ENCODE measurements around the gene TMEM186.
"Not testable (repeated sequence)": the region's sequence is repeated elsewhere in the genome, so short reads cannot be mapped to it uniquely, and the experiment has no call there.

The TMEM186 gene

DNA sequence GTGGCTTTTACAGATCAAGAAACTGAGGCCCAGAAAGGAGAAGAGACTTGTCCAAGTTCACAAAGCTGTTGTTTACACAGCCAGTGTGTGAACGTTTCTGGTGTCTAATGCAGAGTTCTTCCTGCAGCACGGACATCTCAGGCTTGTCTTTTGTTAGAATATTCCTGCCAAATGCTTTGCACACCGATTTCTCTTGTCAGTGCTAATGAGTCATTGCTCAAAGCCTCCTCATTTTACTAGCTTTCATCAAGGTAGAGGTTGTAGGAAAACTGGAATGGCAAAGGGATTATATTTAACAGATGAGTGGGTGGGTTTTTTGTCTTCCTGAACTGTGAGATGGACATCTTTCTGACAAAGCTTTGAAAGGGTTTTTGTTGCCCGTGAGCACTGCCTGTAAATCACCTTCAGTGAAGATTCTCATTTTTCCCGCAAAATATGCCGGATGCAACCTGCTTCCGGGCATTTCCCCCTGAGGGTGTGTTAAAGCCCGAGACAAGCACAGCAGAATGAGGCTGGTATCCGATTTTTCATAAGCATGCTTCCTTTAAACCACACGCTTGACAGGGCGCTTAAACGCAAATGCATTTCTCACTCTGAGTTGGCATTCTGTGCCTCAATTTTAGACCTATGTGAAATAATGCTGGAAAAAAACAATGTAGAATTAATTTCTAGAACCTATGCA, 14.9 kb upstream of the TMEM186 start:
- no peak for DNase-seq (ENCODE audit: low read depth)

DNA sequence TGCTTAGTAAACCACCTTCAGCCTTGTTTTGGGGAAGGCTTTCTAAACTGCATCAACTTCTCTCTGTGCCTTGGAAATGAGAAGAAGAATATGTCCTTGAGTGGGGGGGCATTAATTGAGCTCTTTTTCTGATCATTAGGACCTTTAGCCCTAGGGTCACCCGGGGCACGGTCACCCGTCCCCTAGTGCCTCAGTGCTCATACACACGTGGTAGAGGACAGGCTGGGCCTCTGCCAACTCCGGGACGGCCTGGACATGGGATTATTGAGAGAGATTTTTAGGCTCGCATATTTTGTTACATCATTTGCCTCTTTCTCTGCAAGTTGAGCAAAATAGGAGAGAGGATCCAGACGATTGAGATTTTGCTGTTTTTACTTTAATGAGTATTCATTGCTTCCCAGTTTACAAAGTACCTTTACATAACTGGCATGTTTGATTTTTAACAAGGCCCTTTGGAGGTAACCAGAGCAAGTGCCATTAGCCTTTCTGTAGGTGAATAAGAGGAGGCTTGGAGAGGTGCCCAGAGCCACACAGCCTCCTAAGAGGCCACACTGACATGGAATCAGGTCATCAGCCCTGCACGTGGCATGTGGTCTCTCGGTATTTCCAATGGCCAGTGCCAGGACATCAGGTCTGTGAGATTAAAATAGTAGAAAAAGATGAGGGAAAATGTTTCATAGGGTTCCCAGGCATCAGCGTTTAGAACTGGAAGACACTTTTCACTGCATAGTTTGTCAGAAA, 11.3 kb upstream of the TMEM186 start:
- no peak for DNase-seq (ENCODE audit: low read depth)

DNA sequence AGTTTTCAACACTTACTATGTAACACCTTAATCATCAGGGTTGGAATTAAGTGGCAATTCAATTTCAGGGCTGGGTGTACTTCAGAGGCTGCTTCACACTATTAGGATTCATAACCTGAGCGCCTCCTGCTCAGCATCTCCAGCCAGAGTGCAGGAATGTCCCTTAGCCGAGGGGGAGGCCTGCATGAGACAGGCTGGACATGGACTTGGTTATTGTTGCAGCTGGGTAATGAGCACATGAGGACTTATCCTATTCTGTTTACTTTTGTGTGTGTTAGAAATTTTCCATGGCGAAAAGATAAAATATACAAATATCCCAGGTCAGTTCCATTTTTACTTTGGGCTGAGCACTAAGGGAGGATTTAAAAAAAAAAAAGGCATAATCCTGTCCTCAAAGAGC, 10.6 kb upstream of the TMEM186 start:
- no peak for DNase-seq (ENCODE audit: low read depth)

DNA sequence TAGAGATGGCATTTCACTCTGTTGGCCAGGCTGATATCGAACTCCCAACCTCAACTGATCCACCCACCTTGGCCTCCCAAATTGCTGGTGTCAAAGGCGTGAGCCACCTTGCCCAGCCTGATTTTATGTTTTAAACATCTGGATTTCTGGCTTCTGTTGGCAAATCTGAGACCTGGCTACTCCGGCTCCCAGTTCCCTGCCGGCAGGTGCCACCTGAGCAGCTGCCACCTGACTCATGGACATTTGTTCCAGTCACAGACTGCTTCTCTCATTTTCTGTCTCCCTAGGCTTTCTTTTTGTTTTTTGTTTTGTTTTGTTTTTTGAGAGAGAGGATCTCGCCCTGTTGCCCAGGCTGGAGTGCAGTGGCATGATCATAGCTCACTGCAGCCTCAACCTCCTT, 9.8 kb upstream of the TMEM186 start:
- no peak for DNase-seq (ENCODE audit: low read depth)

DNA sequence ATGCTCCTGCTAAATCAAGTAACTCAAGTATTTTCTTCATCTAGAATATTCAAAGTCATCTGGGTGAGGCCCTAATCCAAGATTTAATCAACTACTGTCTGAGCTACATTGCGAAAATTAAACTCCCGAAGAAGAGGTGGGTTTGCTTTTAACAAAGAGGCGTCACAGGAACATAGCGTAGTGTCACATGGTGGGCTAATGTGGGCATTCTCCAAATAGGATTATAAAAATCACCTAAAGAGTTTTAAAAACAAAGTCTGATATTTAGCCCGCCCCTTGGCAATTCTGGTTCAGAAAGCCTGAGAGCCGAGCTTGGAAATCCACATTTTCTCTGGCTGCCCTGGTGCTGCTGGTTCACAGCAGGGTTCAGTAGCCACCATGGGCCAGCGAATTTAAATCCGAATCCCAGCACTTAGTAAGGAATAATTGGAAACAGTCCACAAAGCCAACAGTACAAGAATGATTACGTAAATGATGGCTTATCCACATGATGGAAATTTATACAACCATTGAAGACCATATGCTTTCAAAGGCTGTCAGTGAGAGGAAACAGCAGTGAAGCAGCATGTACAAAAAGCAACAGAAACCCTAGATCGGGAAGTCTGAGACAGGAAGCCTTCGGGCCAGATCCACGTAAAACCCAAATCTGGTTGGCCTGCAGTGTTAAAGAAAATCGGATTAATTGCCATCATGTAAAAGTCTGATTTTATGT, 9.0 kb upstream of the TMEM186 start:
- no peak for DNase-seq (ENCODE audit: low read depth)

DNA sequence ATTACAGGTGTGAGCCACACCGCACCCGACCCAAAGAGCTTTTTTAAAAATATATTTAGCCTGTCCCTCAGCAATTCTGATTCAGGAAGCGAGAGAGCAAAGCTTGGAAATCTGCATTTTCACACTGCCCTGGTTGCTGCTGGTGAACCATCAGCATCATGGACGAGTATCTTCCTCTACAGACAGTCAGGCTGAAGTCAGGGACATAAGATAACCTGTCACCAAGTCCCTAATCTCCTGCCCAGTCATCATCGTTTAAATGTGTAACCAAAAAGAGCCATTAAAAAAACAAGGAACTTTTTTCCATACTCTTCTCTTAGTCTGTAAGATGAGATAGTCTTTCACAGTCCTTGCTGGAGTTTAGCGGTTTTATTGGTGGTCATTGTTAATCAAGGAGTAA, 6.9 kb upstream of the TMEM186 start:
- DNase-seq (ENCODE audit: low read depth), result no peak

DNA sequence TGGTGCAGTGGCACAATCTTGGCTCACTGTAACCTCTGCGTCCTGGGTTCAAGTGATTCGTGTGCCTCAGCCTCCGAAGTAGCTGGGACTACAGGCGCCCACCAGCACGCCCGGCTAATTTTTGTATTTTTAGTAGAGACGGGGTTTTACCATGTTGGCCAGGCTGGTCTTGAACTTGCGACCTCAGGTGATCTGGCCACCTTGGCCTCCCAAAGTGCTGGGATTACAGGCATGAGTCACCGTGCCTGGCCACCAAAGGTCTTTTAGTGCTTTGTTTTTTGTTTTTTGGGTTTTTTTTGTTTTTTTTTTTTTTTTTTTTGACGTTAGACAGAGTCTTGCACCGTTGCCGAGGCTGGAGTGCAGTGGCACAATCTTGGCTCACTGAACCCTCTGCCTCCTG, 6.3 kb upstream of the TMEM186 start:
- DNase-seq (ENCODE audit: low read depth), result not testable (repeated sequence)

DNA sequence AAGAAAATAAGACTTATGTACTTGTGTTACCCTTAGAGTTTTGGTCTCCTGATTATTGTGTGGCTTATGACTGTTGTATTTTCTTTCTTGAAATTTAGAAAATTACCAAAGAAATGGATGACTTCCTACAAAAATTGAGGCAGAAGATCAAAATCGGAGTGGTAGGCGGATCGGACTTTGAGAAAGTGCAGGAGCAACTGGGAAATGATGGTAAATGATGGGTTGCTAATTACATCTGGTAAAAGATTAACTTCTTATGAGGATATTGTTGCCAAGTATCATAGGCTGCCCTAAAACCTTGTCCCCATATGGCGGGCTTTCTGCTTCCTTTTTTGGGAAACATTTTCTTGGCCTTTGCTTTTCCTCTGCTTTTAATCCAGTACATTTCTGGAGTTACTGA, 4.3 kb upstream of the TMEM186 start:
- no peak for DNase-seq (ENCODE audit: low read depth)

DNA sequence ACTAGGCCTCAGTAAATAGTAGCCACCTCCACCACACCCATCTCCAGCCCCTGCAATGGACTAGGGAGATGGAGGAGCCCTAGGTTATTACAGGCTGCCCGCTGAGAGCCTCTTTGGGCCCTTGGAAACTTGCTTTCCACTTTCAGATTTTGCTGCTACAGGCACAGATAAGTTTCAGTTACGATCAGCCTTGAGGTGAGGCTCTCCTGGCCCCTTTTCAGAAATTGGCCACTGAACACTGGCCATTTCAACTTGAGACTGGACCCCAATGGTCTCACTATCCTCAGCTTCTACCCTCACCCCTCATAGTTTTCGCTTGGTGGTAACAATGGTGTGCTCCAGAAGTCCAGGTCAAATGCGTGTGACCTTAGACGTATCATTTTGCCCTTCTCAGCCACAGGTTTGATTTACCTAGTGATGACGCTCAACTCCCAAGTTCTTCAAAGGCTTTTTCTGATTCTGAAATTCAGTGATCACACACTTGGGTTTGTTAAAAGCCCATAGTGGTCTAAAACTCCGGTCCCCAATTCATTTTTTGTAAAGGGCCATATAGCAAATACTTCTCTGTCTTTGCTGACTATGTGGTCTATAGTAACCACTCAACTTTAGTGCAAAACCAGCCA, 1.2 kb upstream of the TMEM186 start:
- no peak for DNase-seq (ENCODE audit: low read depth)

DNA sequence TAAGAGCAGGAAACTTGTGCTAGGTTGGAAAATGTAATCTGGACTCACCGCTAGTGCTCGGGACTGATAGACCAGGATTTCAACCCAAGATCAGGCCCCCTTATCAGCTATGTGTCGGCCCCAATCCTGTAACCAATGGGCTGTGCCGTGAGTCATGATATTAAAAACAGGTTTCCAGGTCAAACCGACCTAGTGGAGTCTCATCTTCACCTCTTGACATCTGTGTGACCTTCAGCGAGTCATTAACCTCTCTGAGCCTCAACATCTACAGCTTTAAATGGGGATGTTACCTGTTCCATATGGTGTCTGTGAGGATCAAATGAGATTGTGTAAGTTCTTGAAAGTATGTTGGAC, 712 bp upstream of the TMEM186 start:
- no peak for DNase-seq (ENCODE audit: low read depth)

DNA sequence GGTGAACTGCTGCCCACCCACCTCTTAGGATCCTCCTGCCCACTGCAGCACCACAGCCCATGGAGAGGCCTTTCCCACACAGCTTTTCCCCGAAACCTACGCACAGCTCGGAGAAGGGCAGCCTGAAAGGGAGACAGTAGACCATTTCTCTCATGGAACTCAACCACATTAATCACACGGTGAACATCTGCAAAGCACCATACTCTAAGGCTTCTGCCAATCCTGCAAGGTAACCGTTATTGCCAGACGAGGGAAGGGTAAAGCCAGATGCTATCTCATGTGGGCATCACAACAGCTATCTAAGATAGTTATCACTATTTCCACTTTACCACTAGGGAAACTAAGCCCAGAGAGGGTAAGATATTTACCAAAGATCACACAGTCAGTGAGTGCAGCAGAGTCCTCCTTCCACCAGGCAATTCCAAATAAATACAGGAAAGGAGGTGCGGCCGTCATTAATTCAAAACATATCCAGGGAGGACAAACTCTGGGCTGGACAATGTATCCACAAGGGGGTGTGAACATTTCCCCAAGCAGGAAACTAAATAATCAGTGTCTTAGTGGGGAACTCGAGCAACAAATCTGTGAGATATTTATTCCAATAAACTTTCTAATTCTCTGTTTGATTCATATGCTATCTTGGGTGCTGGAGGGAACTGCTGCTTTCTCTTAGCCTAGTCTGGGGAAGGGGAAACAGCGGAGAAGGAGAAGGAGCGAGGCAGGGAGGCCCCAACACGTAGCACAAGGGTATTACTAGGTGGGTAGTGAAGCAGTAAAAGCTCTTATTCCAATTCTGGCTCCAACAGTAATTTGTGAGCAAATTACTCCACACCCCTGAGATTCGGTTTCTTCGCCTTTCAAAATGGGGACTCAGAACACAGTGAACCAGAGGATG, 723 bp downstream of the TMEM186 start:
- no peak for DNase-seq (ENCODE audit: low read depth)

DNA sequence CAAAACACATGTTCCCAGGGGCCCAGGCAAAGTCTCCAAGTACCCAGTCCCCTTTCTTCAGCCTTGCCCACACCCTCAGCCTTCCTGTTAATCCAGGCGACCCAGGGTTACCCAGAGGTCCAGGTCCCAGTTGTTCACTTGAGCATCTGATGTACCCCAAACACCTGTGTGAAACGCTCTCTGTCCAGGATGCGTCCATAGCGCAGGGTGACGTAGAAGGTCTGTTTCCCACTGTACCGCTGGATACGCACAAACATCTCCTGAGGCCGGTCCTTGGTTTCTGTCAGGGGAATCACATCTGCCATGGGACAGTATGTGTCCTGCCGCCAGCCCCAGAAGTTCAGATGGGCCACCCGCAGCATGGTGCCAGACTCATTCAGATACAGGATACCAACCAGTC, 1.6 kb downstream of the TMEM186 start:
- DNase-seq (ENCODE audit: low read depth), result no peak

DNA sequence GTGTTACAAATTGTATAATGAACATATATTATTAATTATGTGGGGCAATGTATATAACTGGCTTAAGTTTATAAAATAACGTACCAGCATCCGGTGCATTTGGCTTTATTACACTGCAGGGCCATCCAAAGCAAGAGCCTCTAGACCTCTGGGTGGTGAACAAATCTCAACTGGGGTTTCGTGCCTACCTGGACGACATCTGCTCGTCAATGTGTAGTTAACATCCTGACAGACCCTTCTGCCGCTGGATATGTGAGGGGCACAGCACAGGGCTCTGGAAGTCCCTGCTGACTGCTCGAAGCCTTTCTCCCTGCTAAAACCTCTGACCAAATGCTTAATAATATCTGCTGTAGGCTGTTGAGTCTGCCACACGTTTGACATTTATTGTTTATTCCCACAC, 2.3 kb downstream of the TMEM186 start:
- DNase-seq (ENCODE audit: low read depth), result no peak

DNA sequence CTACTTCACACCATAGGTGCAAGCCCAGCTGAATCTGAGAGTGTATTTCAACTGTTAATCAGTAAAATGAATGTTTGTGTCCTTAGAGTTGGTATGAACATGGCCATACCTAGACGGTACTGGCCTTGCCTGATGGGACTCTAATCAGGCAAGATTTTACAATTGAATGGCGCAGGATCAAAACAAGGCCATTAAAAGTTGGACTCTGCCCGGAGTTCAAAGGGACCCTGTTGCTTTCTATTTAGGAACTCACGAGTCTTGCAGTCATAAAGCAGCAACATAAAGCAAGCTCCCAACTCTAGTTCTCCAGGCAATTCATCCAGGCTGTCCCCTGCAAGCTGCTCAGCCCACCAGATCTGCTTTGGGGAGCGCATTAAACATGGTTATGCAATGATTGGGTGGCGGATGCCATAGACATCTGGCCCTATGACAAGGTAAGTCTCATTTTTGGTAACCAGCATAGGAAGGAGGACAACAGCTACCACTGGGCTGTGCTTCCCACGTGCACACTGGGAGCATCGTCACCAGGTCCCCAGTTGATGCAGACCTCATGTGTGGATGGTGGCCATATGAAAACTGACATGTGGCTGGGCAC, 8.8 kb downstream of the TMEM186 start:
- DNase-seq (ENCODE audit: low read depth), result no peak

DNA sequence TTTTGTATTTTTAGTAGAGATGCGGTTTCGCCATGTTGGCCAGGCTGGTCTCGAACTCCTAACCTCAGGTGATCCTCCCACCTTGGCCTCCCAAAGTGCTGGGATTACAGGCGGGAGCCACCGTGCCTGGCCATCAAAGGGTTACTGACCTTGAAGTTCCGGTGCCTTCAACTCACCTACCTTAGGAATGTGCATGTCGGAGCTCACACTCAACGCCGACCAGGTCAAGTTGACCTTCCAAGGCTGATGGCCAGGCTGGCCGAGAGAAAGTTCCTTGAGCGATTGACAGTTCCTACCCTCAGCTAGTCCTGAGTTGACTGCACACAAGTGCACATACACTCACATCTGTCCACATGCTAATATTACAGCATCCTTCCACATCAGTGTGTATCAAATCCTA, 11.1 kb downstream of the TMEM186 start:
- not testable (repeated sequence) for DNase-seq (ENCODE audit: low read depth)

DNA sequence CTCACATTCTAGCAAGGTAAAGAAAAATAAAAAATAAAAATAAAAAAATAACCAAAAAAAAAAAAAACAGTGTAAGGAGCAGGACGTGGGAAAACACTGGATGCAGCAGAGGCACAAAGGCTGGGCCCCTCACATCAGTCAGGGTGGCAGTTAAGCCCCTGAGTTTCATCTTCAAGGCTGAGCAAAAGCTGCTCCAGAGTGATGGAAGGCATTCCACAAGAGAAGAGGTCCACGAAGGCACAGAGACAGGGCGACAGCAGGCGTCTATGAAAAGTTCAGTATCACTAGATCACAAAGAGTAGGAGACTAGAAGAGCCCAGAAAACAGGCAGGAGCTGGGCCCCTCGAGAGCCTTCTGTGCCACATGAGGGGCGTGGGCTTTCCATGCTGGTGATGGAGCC, 12.0 kb downstream of the TMEM186 start:
- no peak for DNase-seq (ENCODE audit: low read depth)

DNA sequence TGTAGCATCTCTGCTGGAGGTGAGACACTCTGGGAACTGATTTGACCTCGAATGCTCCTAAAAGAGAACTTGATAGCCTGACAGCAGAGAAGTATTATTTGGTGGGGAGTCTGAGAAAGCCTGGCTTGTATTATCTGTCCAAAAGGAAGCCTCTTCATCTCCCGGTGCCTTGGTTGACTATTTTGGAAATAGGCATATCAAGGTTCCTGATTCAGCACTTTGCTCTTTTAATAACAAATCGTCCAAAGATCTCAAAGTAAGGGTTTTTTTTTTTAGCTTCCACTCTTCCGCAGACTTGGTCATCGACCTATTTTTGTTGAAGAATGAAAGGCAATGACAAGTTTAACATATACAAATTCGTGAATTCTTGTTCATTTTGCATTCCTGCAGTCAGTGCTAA, 14.8 kb downstream of the TMEM186 start:
- no peak for DNase-seq (ENCODE audit: low read depth)

DNA sequence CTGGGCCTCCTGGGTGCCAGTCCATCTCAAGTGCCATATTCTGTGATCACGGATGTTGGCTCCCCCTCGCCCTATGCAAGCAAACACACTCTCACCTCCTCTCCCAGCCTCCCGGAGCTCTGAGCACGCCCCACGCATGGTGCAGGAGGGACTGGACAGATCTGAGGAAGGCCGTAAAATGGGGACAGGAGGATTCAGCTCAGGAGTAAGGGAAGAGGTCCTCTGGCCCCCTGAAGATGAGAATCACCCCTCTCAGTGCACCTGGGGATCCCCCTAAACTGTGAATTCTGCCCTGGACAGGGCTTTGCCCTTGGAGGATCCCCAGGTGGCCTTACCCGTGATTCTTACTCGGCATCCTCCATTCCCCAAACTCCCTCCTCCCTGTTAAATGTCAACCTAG, 15.6 kb downstream of the TMEM186 start:
- DNase-seq (ENCODE audit: low read depth), result no peak

DNA sequence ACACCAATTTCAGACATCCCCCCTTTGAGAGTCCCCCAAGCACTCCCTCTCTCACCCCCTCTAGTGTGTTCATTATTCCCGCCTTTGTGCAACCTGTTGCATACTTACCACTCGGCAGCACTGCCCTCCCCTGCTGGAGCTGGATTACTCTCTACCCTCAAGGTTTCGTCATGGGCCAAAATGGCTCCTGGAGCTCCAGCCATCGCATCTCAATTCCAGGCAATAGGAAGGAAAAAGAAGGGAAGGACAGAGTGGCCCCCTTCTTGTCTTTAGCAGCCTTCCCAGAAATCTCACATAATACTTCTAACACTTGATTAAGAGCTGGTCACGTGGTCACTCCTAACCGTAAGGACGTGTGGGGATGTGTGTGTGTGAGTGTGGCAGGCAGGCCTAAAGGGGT, 20.2 kb downstream of the TMEM186 start:
- DNase-seq (ENCODE audit: low read depth), result no peak

DNA sequence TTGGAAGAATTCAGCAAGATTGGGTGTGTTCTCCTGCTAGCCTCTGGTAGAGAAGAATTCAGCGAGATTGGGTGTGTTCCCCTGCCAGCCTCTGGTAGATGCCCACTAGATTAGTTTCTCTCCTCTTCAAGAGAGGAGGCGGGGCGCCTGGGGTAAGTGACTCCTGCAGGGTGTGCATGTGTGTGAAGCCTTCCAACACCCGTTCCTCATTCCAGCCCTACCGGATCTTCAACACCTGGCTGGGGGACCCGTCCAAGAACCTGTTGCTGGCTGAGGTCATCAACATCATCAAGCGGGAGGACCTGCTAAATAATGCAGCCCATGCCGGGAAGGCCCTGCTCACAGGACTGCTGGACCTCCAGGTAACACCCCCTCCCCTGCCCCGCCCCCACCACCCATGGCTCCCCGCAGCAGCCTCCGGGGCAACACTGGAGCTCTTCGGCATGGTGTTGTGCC, 21.3 kb downstream of the TMEM186 start:
- DNase-seq (ENCODE audit: low read depth), result no peak

DNA sequence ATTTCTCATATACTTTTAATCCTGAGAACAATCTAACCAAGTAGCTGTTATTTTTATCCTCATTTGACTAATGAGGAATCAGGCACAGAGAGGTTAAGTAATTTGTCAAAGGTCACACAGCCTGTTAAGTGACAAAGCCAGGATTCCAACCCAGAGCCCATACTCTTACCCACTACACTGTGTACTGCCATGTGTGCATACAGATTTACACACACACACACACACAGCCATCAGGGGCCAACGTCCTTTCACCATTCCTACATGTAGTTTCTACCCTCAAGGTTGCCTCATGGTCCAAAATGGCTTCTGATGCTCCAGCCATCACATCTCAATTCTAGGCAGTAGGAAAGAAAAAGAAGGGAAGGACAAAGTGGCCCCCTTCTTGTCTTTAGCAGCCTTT, 22.1 kb downstream of the TMEM186 start:
- DNase-seq (ENCODE audit: low read depth), result no peak

Data from stimulated activated CD8-positive, alpha-beta memory T cell treated with anti-CD3 and anti-CD28 coated beads, Interleukin-12 subunit alpha, Interleukin-12 subunit beta, amount 100 ng/mL, for 4 hours (primary cell).